Lower leg skin (tissue), 3 donors: ENCODE results near the gene ARHGEF10L.

ENCODE experiments used
- POLR2A ChIP-seq, 2 donors: fragments of 450-650 bp; IDR thresholded peaks; one replicate each; pipeline ENCODE4 v1.6.1; 2016 to 2017; ENCODE audit warnings: antibody characterized with exemption in 2 of 2, mild to moderate bottlenecking in 1 of 2, moderate library complexity in 1 of 2
- TF ChIP-seq, protein P1 (sequence below), 3 donors: fragments of 450-650 bp; IDR thresholded peaks; one replicate each; pipeline ENCODE4 v1.5.1; 2016; ENCODE audit warnings: antibody characterized with exemption in 3 of 3, mild to moderate bottlenecking in 3 of 3, moderate library complexity in 2 of 3

DNA sequence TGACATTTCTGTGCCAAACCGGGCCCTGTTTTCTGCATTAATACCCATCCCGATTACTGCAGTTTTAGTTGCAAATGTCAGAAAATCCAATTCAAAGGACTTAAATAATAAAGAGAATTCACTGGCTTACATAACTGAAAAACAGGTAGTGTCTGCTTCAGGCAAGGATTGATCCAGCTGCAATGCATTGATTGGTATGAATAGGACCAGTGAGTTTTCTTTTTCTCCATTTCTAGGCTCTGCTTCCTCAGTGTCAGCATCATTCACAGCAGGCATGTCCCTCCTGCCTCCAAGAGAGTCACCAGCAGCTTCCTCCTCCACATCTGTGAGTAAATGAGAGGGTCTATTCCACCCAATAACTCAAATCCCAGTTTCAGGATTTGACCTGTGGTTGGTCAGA is 181.9 kb downstream of the ARHGEF10L start:
- TF ChIP-seq, protein P1, sequence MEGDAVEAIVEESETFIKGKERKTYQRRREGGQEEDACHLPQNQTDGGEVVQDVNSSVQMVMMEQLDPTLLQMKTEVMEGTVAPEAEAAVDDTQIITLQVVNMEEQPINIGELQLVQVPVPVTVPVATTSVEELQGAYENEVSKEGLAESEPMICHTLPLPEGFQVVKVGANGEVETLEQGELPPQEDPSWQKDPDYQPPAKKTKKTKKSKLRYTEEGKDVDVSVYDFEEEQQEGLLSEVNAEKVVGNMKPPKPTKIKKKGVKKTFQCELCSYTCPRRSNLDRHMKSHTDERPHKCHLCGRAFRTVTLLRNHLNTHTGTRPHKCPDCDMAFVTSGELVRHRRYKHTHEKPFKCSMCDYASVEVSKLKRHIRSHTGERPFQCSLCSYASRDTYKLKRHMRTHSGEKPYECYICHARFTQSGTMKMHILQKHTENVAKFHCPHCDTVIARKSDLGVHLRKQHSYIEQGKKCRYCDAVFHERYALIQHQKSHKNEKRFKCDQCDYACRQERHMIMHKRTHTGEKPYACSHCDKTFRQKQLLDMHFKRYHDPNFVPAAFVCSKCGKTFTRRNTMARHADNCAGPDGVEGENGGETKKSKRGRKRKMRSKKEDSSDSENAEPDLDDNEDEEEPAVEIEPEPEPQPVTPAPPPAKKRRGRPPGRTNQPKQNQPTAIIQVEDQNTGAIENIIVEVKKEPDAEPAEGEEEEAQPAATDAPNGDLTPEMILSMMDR (IDR thresholded peaks at IDR 0.05): no peak
- no peak for TF ChIP-seq POLR2A (IDR thresholded peaks at IDR 0.05)
